Activated naive CD4-positive, alpha-beta T cell treated with anti-CD3 and anti-CD28 coated beads, Interleukin-2, amount 50 U/mL, for 16 hours (primary cell): Measurements from ENCODE around the gene ACVRL1.

Experiments
- DNase-seq: peaks from one replicate; pipeline ENCODE4 v3.0.0-alpha.2; 2020

ACVRL1 gene

DNA sequence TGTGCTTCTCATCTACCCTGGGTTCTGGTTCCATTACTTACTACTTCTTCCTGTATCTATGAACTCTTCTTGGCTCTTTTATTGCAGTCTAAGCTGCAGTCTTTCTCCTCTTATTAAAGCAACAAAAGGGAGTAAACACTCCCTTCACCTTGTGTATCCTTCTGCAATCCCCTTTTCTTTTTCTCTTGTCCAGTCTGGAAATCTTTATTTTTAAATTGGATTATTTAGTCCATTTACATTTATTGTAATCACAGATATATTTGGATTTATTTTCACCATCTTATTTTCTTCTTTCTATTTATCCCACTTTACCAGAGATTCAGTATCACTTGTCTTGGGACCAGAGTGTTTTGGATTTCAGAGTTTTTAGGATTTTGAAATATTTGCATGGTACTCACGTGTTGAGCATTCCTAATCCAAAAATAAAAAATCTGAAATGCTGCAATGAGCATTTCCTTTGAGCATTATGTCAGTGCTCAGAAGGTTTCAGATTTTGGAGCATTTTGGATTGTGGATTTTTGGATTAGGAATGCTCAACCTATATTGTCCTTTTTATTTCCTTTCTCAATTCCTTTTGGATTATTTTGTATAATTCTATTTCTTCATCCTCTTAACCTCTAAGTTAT is 37.4 kb downstream of the ACVRL1 start:
- DNase-seq, result no peak

DNA sequence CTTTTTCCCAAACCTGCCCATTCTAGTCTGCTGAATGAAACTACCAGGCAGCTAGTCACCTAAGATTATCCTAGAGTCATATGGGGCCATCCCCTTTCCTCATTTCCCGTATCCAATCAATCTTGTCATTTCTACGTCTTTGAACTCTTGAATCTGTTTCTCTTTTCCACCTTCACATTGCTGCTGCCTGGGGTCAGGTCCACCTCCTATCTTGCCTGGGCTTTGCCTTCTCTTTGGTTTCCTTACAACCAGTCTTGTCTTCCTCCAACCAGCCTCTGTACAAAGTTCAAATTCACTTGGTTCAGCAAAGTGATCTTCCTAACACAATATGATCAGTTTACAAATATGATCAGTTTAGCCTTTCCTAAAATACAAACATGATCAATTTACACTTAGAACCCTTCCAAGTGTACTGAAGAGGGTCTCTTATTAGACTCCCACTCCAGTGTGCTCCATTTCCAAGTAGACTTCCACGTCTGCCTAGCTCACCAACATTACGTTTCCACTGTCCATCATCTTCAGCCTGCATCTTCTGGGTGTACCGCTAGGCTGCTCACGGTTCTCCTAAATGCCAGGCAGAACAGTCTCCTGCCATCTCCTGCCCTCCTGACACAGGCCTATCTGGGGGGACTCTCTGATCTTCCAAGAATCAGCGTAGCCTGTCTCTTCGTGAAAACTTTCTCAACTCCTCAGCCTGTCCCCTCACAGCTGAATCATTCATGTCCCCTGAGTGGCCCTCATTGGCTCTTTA is 40.1 kb downstream of the ACVRL1 start:
- no peak for DNase-seq

DNA sequence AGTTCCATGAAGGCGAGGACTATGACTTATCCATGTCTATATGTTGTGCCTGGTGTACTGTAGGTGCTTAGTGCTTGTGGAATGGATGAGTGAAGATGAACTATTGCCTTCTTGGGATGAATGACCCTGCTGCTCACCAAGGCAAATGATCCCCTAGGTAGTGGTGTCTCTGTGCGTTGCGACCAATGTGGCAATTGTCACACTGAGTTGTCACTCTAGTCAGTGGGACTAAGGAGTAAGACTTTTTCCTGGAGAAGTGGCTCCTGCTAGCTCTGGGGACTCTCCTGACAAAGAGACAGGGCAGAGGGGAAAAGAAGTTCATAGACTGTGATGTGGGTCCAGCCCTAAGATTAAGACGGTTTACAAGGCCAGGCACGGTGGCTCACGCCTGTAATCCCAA is 40.8 kb downstream of the ACVRL1 start:
- no peak for DNase-seq

DNA sequence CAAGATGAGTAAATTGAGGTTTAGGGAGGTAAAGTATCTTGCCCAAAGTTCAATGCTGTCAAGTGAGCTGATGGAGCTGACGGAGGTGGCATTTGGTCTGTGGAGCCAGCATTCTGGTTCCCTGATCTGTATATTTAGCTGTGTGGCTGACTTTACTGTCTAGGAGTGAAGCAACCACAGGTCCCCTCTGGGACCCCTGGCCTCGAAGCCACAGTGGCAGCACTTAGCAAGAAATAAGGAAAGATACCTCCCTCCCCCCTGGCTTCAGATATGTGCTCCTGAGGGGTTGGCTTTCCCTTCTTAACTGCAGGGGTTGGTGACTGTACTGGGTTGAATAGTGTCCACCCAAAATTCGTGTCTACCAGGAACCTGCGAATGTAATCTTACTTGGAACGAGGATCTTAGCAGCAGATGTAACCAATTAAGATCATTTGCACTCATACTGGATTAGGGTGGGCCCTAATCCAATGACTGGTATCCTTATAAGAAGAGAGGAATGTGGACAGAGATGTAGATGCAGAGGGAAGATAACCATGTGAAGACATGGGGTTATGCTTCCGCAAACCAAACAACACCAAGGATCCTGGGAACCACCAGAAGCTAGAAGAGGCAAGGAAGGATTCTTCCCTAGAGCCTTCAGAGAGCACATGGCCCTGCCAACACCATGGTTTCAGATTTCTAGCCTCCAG is 42.2 kb downstream of the ACVRL1 start:
- no peak for DNase-seq

DNA sequence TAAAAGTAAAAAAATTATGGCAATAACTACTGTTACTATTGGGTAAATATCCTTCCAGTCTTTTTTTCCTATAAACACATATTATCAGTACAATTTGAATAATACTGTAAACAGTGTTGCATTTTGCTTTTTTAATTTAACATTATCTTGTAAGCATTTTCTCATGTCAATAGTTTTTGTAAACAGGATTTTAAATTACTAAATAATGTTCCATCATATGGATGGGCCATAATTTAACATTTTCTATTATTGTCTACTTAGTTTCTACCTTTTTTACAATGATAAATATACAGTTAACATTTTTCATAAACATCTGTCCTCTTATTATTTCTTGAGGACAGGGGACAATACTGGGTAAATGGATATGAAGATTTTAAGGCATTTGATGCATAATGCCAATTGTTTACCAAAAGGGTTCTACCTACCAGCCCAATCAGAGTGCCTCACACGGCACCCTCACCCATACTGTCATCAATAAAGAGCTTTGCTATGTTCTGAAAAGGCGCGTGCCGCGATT is 43.4 kb downstream of the ACVRL1 start:
- no peak for DNase-seq

DNA sequence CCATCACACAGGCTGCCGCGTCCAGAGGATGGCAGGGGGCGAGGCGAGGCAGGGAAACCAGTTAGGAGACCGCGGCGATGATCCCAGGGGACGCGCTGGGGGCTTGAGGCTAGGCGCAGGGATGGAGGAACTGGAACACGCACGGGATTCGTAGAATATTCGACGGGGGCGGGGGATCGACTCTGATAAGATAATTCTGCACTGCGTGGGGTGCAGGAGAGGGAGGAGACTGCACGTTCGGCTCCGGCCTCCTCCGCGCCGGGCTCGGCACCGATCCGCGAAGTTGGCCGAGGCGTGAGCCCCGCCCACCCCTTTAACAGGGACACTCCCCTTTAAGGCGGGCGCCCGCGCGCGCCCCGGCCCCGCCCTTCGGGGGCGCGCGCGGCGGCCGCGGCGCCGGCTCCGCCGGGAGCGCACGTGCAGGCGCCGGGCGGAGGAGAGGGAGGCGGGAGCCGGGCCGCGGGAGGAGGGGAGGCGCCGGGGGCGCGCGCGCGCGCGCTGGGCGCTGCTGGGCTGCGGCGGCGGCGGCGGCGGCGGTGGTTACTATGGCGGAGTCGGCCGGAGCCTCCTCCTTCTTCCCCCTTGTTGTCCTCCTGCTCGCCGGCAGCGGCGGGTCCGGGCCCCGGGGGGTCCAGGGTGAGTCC is 44.0 kb downstream of the ACVRL1 start, which contains the start of gene ACVR1B:
TSS of gene ACVR1B (plus strand) at position 501 of the 644 bp plus-strand sequence. CDS start at position 546, 45 bp downstream.
- DNase-seq, result peak; percentile 94

DNA sequence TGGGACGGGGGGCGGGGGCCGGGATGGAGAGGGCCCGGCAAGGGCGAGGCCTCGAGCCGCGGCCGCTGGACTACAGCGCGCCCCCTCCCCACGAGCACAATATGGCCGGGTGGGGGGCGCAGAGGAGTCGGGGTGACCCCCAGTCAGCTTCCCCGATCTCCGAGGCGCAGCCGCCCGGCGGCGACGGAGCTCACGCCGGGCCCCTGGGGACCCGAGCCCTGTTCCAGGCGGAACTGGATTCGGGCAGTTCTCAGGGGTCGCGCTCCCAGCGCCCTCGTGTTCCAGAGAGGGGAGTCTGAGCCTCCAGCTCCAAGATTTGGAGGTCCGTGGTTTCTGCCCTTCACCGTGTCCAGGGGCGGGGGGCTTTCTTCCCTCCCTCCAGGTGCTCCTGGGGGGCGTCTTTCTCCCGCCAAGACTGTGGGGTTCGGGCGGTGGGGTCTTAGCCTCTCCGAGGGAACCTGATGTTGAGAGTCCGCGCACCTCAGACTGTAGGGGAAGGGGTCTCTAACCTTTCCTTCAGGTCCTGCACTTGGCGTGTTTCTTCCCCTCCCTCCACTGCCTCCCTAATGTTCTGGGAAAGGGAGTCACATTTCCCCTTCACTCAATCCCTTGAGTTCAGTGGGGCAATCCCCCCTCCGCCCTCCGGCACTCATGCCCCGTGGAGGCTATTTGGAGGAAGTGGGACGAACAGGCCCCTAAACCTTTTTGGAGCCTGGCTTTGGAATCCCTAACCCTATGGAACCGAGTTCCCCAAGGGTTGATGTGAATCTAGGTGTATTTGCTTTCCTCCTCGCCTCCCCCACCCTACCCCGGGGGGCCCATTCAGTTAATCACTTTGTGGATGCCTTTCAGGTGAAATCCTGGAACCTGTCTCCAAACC is 44.8 kb downstream of the ACVRL1 start:
- DNase-seq, result peak; percentile 23

DNA sequence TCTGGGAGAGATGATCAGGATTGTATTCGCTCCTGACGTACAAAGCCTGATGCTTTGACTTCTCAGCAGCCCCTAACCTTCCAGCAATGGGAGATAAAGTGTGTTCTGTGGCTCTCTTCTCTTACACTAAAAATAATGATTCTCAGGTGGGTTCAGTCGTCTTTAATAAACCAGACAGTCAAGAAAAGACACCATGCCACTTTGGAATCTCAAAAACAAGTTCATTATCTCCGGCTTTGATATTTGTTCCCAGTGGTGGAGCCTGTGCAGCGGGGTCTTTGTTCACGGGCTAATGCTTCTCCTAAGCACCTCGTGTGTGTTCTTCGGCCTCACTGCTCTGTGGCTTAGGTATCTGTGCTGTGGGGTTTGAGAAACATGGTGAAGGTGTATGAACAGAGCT is 45.8 kb downstream of the ACVRL1 start:
- DNase-seq, result no peak

DNA sequence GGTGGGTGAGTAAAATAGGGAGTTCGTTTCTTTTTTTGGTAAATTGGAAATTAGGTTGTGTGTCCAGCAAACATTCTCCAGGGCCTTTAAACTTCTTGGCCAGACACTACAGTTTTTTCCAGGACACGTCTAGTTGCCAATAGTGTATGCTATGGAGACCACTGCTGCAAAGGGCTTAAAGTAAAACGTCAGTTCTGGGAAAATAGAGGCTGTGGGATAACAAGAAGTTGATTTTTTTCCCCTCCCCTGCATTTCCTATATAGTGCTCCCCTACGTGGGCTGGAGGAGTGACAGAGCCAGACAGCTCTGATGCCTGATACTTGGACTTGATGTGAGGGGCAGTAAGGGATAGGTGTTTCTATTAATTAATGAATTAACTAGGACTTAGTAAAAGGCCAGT is 46.6 kb downstream of the ACVRL1 start:
- DNase-seq, result no peak

DNA sequence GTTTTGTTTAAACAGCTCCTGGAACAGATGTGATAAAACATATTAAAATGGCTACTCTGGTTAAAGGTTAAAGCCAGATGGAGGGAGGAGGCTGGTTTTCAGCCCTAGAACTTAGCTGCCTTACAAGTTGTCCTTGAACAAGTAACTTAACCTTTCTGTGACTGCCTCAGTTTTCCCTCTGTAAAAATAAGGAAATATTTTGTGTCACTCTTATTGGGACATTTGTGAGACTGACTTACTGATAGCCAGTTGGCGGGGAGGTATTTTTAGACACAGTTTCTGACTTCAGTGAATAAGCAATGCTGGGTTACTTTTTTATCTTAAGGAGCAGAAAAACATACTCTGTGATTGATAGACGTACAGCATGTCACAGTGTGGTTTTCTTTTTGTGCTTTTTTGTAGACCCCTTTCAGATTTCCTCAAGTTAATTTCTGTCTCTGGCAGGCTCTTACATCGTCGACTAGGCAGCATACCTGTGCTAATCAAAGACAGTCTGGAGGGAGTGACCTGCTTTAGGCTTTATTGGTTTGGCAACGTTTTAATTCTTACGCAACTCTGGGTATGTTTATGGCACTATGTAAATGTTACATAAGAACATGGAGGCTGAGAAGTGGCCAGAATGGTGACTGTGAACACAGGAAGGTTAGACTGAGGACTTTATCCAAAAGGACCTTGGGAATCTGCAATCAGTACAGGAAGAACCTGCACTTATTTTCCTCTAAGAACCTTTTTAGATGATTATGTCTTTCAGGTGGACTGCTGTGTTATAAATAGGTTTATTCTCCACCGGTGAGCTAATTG is 47.5 kb downstream of the ACVRL1 start:
- no peak for DNase-seq

DNA sequence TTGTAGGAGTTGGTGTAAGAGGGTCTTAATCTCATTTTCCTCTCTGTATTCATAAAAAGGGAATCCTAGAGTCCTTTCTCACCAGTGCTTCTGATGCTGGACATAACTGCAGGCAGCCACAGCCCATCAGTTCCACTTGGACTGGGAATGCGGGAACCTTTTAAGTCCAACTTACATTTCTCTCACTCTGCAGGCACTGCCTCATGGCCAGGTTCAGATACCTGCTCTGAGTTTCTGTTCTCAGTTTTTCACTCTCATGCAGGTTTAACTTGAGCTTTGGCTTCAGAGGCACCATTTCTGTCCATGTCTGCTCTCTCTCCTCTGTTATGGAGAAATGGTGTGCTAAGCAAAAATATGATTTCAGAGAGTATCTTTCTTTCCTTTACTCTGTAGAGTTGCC is 48.4 kb downstream of the ACVRL1 start:
- no peak for DNase-seq

DNA sequence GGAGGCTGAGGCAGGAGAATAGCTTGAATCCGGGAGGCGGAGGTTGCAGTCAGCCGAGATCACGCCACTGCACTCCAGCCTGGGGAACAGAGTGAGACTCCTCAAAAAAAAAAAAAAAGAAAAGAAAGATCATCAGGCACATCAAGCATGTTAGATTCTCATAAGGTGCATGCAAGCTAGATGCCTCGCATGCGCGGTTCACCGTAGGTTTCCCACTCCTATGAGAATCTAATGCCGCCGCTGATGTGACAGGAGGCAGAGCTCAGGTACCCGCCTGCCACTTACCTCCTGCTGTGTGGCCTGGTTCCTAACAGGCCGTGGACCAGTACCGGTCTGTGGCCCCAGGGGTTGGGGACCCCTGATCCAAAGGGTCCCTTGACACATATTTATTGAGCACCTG is 51.2 kb downstream of the ACVRL1 start:
- DNase-seq, result no peak

DNA sequence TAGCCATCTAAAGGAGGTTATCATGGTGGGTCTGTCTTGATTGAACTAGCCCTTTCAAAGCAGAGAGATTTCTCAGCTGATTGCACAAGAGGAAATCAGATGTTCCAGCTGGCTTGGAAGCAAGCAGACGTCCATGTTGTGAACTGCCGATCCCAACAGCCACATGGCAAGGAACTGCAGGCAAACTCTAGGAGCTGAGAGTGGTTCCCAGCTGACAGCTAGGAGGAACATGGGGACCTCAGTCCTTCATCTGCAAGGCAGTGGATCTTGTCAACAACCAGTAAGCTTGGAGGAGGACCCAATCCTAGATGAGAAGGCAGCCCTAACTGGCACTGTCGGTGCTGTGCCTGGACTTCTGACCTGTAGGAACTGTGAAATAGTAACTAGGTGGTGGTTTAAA is 51.9 kb downstream of the ACVRL1 start:
- DNase-seq, result no peak

DNA sequence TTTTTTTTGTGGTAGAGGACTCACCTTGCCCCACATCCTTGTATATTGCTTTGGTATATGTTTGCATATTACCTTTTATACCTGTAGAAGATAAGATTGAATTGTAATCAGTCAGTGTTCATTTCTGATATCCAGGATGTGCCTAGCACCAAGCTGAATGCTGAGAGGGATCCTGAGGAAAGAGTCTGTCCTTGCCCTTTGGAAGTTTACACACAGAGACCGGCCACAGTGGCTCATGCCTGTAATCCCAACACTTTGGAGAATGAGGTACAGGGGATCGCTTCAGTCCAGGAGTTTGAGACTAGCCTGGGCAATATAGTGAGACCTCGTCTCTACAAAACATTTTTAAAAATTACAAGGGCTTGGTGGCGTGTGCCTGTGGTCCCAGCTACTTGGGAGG is 52.6 kb downstream of the ACVRL1 start:
- no peak for DNase-seq

DNA sequence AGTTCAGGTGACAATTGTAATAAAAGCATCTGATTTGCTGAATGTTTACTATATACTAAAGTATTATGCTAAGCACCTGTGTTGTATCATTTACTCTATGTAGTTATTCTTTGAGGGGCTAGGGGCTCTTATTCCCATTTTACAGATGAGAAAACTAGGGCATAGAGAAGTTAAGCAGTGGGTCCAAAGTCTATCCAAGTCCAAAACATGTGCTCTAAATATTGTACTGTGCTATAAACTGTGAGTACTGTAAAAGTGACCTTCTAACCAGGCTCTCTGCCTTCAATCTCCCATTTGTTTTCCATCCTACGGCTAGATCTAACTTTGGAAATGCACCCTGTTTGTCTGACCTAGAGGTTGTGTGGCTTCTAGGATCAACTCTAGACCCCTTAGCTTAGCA is 53.2 kb downstream of the ACVRL1 start:
- DNase-seq, result no peak

DNA sequence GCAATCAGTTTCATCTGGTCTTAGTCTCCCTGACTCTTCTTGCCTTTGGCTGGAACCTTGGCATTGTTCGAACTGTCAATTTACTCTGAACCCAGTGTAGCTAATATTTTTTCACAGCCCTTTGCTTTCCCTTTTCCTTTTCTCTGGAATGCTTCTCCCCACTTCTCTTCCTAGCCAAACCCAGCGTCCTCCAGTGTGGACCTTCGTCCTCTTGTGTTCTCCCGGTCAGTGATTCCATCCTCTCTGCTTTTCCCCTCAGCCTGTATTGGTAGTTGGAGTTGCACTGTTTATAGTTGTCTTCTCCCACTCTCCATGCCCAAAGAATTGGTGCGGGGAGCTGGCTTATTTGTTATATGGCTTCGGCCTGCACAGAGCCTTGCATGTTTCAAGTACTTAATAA is 53.6 kb downstream of the ACVRL1 start:
- DNase-seq, result no peak

DNA sequence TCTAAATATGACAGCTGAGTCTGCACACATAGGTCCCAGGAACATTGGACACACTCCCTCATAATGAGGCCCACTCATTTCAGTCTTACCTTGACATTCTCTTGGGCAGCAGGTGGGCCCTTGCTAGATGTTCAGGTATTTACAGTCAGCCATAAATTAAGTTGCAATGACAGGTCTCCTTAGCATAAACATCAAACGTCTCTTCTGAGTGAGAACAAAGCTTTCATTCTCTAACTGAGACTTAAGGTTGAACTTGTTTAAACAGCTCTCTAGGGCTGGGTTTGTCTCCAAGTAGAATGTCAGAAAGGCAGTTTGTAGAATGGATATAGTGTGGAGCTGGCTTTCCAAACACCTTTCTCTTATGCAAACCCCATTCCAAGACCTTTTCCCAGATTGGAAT is 54.5 kb downstream of the ACVRL1 start:
- DNase-seq, result no peak

DNA sequence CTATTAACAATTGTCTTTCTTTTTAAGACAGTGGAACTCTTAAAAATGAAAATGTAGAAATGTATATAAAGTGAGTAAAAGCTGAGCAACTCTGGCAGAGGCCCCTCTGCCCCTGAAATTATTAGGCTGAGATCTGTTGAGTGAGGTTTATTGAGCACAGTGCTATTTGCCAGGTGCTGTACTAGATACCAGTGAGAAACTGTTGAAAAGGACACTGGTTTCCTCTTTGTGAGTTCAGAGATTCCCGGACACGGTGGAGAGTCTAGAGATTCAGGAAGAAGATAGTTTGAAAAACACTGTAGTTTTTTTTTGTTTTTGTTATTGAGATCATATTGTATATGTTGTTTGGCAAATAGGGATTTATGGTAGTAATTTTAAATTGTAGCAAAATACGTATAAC is 55.4 kb downstream of the ACVRL1 start:
- no peak for DNase-seq

DNA sequence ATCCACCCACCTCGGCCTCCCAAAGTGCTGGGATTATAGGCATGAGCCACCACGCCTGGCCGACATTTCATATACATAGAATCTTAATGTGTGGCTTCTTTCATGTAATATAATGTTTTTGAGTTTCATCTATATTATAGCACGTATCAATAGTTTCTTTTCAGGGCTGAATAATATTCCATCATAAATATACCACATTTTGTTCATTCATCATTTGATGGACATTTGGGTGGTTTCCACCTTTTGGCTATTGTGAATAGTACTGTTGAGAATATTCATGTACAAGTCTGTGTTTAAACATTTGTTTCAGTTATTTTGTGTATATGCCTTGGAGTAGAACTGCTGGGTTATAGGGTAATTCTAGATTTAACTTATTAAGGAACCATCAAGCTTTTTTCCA is 56.2 kb downstream of the ACVRL1 start:
- DNase-seq, result no peak

DNA sequence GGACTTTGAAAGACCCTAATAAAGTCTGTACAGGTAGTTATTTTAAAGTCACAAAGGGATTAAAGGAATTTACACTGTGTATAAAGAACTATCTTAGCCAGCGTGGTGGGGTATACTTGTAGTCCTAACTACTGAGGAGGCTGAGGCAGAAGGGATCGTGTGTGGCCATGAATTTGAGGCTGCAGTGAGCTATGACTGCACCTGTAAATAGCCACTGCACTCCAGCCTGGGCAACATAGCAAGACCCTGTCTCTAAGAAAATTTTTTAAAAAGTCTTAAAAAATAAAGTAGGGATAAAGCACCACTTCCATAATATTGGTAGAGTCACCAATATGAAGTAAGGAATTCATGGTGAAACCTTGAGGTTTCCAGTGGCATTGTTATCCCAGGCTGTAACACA is 62.3 kb downstream of the ACVRL1 start:
- DNase-seq, result no peak

DNA sequence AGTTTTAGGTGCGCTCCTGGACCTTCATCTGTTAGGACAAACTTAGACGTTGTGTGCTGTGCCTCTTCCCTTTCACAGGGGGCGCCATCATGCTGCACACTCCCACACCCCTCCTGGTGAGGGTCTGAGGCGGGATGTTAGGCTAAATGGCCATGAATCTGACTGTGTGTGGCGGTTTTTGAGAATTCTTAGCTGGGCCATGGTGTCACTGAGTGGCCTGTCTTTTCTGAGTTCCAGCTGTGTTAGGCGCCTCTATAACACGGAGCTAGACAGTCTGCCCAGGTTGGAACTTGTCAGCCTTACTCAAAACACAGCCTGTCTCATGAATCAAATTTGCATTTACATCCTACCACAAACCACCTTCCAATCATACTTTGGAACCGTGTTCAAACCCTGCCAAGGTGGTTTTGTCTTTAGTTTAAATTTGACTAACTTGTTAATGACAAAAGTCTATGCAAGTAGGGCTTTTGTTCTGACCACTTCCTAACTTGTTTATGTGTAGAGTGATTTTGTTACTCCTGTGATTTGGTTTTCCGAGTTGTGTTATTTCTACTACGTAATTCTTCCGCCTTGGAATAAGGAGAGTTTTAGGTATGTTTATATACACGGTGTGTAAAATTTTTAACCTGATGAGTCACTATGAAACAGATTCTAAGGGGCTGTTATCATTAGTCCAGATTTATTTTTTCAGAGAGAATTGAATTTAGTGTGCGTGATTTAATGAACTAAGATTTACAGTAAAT is 63.8 kb downstream of the ACVRL1 start:
- peak; percentile 42 for DNase-seq
